Fibroblast of lung (primary cell): ENCODE data around the gene RAP1GDS1.

ENCODE experiments used
- CTCF ChIP-seq, 2 donors: IDR thresholded peaks in 1 of 2; conservative IDR thresholded peaks in 1 of 2; 1 replicate in 1 of 2; 2 replicates in 1 of 2; pipeline ENCODE4 v1.5.1; 2011 to 2012; ENCODE audit warnings: low read length in 2 of 2, control low read depth in 1 of 2, inconsistent platforms in 1 of 2, low read depth in 1 of 2, mild to moderate bottlenecking in 1 of 2
- EZH2 ChIP-seq: IDR thresholded peaks from 2 replicates; pipeline ENCODE4 v1.5.1; 2012; ENCODE audit warnings: low read length, control low read depth, mild to moderate bottlenecking; ENCODE audit errors: missing control alignments

- TF ChIP-seq CTCF (conservative IDR thresholded peaks at IDR 0.05 in 1 of 2, IDR thresholded peaks at IDR 0.05 in 1 of 2; ENCODE audit: low read depth in 1 of 2, low read length in 2 of 2) (no peak), EZH2 (no peak)
These were observed 11.4 kb upstream of the RAP1GDS1 start for GRCh38 chr4:98249831-98250230.
